OCI-LY1 (cell line): ENCODE results near the gene PI16.
"Not testable (repeated sequence)": the region's sequence is repeated elsewhere in the genome, so short reads cannot be mapped to it uniquely, and the experiment has no call there.

Experiments
- H2AFZ ChIP-seq: fragments of 200-600 bp; sonication (generic), shearing (Covaris generic); 2 replicates; pipeline ENCODE4 v1.6.0; 2014; ENCODE audit warnings: antibody characterized with exemption, mild to moderate bottlenecking, low read length
- H3F3A ChIP-seq: fragments of 200-600 bp; sonication (generic), shearing (Covaris generic); 2 replicates; pipeline ENCODE4 v1.6.0; 2014; ENCODE audit warnings: mild to moderate bottlenecking, antibody characterized with exemption, low read length, moderate library complexity; ENCODE audit not compliant: insufficient read depth
- H3K27ac ChIP-seq: fragments of 200-600 bp; sonication (generic); 2 replicates; pipeline ENCODE4 v1.5.1; 2014; ENCODE audit warnings: low read length, mixed run types, mild to moderate bottlenecking, low read depth; ENCODE audit not compliant: poor library complexity, severe bottlenecking
- H3K27me3 ChIP-seq: fragments of 200-600 bp; sonication (generic); 2 replicates; pipeline ENCODE4 v1.6.0; 2014; ENCODE audit warnings: antibody characterized with exemption, mild to moderate bottlenecking, low read length, moderate library complexity; ENCODE audit not compliant: insufficient read depth
- H3K36me3 ChIP-seq: fragments of 200-600 bp; sonication (generic); 2 replicates; pipeline ENCODE4 v1.6.1; 2014; ENCODE audit warnings: mild to moderate bottlenecking, antibody characterized with exemption, low read length, moderate library complexity, mixed read lengths; ENCODE audit not compliant: insufficient read depth
- H3K4me1 ChIP-seq: fragments of 200-600 bp; sonication (generic); 2 replicates; pipeline ENCODE4 v1.5.1; 2014; ENCODE audit warnings: mild to moderate bottlenecking, low read length, moderate library complexity; ENCODE audit not compliant: insufficient read depth, severe bottlenecking
- H3K4me2 ChIP-seq: fragments of 200-600 bp; sonication (generic), shearing (Covaris generic); 2 replicates; pipeline ENCODE4 v1.6.1; 2014; ENCODE audit warnings: low read length
- H3K4me3 ChIP-seq: fragments of 200-600 bp; sonication (generic); 2 replicates; pipeline ENCODE4 v1.5.1; 2014; ENCODE audit warnings: low read length, low read depth, mild to moderate bottlenecking, mixed read lengths; ENCODE audit not compliant: poor library complexity, severe bottlenecking
- H3K79me2 ChIP-seq: fragments of 200-600 bp; shearing (Covaris generic); 2 replicates; pipeline ENCODE4 v1.6.1; 2016; ENCODE audit warnings: mixed run types, low read length, mixed read lengths; ENCODE audit not compliant: insufficient read depth
- H3K9ac ChIP-seq: fragments of 200-600 bp; sonication (generic), shearing (Covaris generic); 2 replicates; pipeline ENCODE4 v1.6.1; 2014; ENCODE audit warnings: mild to moderate bottlenecking, low read length, mixed read lengths
- H3K9me2 ChIP-seq: fragments of 200-600 bp; sonication (generic), shearing (Covaris generic); 2 replicates; pipeline ENCODE4 v1.6.1; 2014; ENCODE audit warnings: low read depth, mild to moderate bottlenecking, low read length, mixed read lengths
- H3K9me3 ChIP-seq: fragments of 200-600 bp; shearing (Covaris generic); 2 replicates; pipeline ENCODE4 v1.6.1; 2014; ENCODE audit warnings: low read length, mixed read lengths
- H4K20me1 ChIP-seq: fragments of 200-600 bp; sonication (generic), shearing (Covaris generic); 2 replicates; pipeline ENCODE4 v1.6.0; 2016; ENCODE audit warnings: mild to moderate bottlenecking, low read length; ENCODE audit not compliant: insufficient read depth
- EZH2 ChIP-seq: fragments of 200-600 bp; sonication (generic), shearing (Covaris generic); IDR thresholded peaks from 2 replicates; pipeline ENCODE4 v1.8.0; 2017; ENCODE audit warnings: borderline replicate concordance, mixed run types, mild to moderate bottlenecking, antibody characterized with exemption, low read length, moderate library complexity, mixed read lengths
- TF ChIP-seq, protein P1 (sequence below): fragments of 200-600 bp; sonication (generic), shearing (Covaris generic); IDR thresholded peaks from 2 replicates; pipeline ENCODE4 v1.5.1; 2017; ENCODE audit warnings: mild to moderate bottlenecking, antibody characterized with exemption, low read length, moderate library complexity, mixed read lengths

PI16 gene

DNA sequence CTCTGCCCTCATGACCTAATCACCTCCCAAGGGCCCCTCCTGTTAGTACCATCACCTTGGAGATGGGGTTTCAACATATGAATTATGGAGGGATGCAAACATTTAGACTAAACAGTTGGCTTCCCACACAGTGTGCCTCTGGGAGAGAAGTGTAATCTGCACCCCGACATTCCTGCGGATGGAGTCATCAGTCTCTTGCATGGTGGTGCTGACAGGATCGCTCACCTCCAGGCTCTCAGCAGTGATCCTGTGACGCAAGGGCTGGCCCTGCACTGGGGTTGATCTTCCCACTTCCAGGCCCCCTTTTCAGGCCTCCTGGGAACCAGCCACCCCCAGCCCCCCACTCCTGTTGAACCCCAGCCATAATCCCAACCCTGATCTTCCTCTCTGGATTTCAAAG, 16.0 kb upstream of the PI16 start:
- no peak overlapping the region for H3K4me3 ChIP-seq
- no peaks in the 10 kb centered on the region for H3K36me3 ChIP-seq
- H3K9me2 ChIP-seq, result no peaks in the 10 kb centered on the region
- H3K79me2 ChIP-seq, result no peaks in the 10 kb centered on the region
- TF ChIP-seq, protein P1, sequence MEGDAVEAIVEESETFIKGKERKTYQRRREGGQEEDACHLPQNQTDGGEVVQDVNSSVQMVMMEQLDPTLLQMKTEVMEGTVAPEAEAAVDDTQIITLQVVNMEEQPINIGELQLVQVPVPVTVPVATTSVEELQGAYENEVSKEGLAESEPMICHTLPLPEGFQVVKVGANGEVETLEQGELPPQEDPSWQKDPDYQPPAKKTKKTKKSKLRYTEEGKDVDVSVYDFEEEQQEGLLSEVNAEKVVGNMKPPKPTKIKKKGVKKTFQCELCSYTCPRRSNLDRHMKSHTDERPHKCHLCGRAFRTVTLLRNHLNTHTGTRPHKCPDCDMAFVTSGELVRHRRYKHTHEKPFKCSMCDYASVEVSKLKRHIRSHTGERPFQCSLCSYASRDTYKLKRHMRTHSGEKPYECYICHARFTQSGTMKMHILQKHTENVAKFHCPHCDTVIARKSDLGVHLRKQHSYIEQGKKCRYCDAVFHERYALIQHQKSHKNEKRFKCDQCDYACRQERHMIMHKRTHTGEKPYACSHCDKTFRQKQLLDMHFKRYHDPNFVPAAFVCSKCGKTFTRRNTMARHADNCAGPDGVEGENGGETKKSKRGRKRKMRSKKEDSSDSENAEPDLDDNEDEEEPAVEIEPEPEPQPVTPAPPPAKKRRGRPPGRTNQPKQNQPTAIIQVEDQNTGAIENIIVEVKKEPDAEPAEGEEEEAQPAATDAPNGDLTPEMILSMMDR, result no peak
- TF ChIP-seq EZH2, result no peak
- peaks cover 5% of the 10 kb centered on the region; the same call in 1 of the 2 replicates for H3K27me3 ChIP-seq
- no peaks in the 10 kb centered on the region for H3K9me3 ChIP-seq
- no peak overlapping the region for H3K27ac ChIP-seq
- no peak overlapping the region for H2AFZ ChIP-seq
- H3K4me2 ChIP-seq, result no peak overlapping the region
- H3K9ac ChIP-seq, result no peak overlapping the region
- no peaks in the 10 kb centered on the region for H3F3A ChIP-seq
- no peaks in the 10 kb centered on the region for H4K20me1 ChIP-seq
- H3K4me1 ChIP-seq, result no peaks in the 10 kb centered on the region

DNA sequence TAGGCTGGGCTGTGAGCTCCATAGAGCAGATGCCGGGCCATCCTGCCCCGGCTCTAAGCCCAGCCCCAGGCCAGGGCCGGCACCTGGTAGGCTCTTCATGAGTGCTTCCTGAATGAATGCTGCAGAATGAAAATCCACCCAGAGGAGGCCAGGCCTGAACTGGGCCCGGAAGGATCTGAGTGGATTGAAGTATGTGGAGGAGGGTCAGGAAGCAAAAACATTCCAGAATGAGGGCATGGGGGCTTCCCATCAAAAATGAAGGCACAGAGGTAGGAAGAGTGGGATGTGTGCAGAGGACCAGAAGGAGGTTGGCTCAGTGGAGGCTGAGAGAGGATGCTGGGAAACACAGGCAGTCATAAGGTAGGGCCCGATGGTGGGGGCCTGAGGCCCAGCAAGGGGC, 15.5 kb upstream of the PI16 start:
- not testable (repeated sequence) for H3K4me3 ChIP-seq, H3K79me2 ChIP-seq, H3K9ac ChIP-seq, H3K4me2 ChIP-seq, H3F3A ChIP-seq, H3K9me2 ChIP-seq, H3K4me1 ChIP-seq, H3K27ac ChIP-seq, H4K20me1 ChIP-seq, H3K36me3 ChIP-seq, H2AFZ ChIP-seq, H3K27me3 ChIP-seq, H3K9me3 ChIP-seq

DNA sequence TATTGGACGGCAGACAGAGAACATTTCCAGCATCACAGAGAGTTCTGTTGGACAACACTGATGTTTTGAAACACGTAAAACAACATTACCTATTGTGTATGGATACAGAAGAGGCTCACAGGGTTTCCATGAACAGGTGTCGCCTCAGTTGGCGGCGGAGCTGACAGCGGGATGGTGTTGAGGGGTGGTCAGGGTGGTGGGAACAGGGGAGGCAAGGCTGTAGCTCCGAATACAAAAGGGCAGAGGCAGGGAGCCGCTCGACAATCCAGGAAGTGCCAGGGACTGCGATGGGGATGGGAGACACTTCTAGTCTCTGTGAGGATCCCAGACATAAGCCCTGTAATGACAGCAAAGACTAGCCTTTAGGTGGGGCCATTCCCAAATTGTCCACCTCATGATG, 14.5 kb upstream of the PI16 start:
- TF ChIP-seq, protein P1, result no peak
- no peak for TF ChIP-seq EZH2
- Histone ChIP-seq H3F3A (no peaks in the 10 kb centered on the region), H3K9me3 (no peaks in the 10 kb centered on the region), H3K27ac (no peak overlapping the region), H3K9ac (no peak overlapping the region), H3K4me2 (no peak overlapping the region), H3K79me2 (no peaks in the 10 kb centered on the region), H3K9me2 (no peaks in the 10 kb centered on the region), H2AFZ (no peak overlapping the region), H3K27me3 (peaks cover 5% of the 10 kb centered on the region; the same call in 1 of the 2 replicates), H3K36me3 (no peaks in the 10 kb centered on the region), H4K20me1 (no peaks in the 10 kb centered on the region), H3K4me3 (no peak overlapping the region), H3K4me1 (no peaks in the 10 kb centered on the region)

DNA sequence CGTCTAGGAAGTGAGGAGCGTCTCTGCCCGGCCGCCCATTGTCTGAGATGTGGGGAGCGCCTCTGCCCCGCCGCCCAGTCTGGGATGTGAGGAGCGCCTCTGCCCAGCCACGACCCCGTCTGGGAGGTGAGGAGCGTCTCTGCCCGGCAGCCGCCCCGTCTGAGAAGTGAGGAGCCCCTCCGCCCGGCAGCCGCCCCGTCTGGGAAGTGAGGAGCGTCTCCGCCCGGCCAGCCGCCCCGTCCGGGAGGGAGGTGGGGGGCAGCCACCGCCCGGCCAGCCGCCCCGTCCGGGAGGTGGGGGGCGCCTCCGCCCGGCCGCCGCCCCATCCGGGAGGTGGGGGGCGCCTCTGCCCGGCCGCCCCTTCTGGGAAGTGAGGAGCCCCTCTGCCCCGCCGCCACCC, 13.0 kb upstream of the PI16 start:
- not testable (repeated sequence) for H2AFZ ChIP-seq, H3K36me3 ChIP-seq, H3K9ac ChIP-seq, H3K4me2 ChIP-seq, H3K27ac ChIP-seq, H3K9me2 ChIP-seq, H3K79me2 ChIP-seq, H3K4me1 ChIP-seq, H3K27me3 ChIP-seq, H3F3A ChIP-seq, H3K9me3 ChIP-seq, H3K4me3 ChIP-seq, H4K20me1 ChIP-seq

DNA sequence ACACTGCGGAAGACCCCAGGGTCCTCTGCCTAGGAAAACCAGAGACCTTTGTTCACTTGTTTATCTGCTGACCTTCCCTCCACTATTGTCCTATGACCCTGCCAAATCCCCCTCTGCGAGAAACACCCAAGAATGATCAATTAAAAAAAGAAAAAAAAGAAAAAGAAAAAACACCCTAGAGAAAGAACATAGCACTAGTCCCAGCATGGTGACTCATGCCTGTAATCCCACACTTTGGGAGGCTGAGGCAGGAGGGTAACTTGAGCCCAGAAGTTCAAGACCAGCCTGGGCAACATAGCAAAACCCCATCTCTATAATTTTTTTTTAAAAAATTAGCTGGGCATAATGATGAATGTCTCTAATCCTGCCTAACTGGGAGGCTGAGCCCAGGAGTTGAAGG, 12.2 kb upstream of the PI16 start:
- H3F3A ChIP-seq, result not testable (repeated sequence)

More for the DNA sequence above, 12.2 kb upstream of the PI16 start:
- not testable (repeated sequence) for H3K4me3 ChIP-seq, H3K4me2 ChIP-seq, H3K27me3 ChIP-seq, H4K20me1 ChIP-seq, H3K27ac ChIP-seq, H3K9ac ChIP-seq, H3K9me3 ChIP-seq, H3K36me3 ChIP-seq, H3K9me2 ChIP-seq, H3K79me2 ChIP-seq, H3K4me1 ChIP-seq, H2AFZ ChIP-seq
